ENCODE results near the gene APLNR. TPM values are rescaled to one million over a fixed set of nuclear protein-coding genes. Genes with fewer than 3 reads are reported as not detected.

Gene APLNR
- total and polyA plus RNA-seq, 2 donors (not counting 1 experiment from before 2014, with no cell fraction given): not detected

DNA sequence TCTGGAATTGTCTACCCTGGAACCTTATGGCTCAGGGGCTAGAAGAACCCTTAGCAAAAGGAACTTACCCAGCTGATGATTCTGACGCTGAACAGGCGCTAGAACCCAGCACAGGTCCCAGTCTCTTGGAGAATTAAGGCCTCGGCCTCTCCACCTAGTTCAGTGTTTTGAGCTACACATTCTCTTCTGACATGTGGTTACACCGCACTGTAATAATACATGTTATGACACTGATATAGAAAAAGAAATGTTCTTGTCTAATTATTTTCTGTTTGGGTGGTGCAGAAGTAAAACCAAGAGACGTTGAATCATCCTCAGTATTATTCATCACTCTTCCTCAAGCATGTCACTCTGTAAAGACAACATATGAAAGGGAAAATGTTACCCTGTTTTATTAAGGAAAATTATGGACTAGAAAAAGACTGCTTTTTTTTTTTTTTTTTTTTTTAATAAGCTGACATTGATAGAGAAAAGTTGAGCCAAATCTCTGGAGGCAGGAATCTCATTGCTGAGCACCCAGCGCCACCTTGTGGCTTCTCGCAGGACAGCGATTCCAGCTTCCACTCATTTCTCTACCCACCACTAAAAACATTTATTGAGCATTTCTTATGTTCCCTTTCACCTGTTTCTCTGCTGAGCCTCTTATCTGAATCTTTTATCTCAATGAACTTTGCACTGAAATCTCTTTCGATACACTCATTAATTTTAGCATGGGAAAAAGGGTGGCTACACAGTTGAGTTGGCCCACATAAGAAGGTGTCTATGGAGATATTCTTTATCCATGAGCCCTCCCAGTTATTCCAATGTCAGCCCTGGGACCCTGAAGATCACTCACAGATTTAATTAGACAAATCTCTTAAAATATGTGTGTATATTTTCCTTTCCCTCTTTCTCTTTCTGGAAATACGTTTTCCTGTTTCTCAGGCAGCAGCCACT, 12.6 kb upstream of the APLNR start:
- Histone ChIP-seq H4K20me1 (ENCODE audit: control insufficient read depth, extremely low read depth, insufficient read depth, low read length) (no peaks in the 10 kb centered on the region), H3K4me3 (replicated peaks in 1 of 4; ENCODE audit: control extremely low read depth in 1 of 4, insufficient read depth in 1 of 4, low read depth in 3 of 4, low read length in 4 of 4) (no peak overlapping the region), H3K27ac (ENCODE audit: insufficient read depth, low read length) (no peak overlapping the region)

DNA sequence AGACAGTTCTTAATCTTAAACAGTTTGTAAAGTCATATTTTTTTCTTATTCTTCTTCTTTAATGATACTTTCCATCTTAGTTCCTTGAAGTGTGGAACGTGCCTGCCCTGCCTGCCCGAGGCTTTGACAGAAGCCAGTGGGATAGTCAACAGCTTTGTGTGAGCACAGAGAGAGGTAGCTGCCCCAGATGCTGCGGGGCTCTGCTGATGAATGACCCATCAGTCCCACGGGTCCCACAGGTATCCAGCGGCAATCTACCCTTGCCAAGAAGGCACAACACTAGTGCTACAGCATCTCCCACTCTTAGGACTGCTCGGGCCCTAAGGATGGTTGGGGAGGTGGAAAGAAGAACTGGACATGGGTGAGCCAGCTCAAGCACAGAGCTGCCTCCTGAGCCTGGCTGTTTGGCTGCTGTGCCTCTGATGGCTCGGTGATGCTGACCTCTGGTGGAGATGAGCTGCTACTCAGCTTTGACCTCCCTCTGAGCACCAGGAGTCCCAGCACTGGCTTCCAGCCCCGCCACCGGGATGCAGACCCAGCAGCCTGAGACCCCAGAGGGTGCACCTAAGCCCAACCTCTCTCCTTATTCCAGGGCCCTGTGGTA, 11.8 kb upstream of the APLNR start:
- H2AFZ ChIP-seq (ENCODE audit: low read length): no peak overlapping the region
- no peaks in the 10 kb centered on the region for H3K79me2 ChIP-seq (ENCODE audit: control insufficient read depth, insufficient read depth, low read length)
- no peak overlapping the region for H3K4me3 ChIP-seq (replicated peaks in 1 of 4; ENCODE audit: control extremely low read depth in 1 of 4, insufficient read depth in 1 of 4, low read depth in 3 of 4, low read length in 4 of 4)
- no peaks in the 10 kb centered on the region for H3K4me1 ChIP-seq (ENCODE audit: control insufficient read depth, extremely low read depth, insufficient read depth, low read length)
- no peaks in the 10 kb centered on the region for H3K9me3 ChIP-seq (ENCODE audit: control insufficient read depth, insufficient read depth, low read depth, low read length)
- no peak overlapping the region for H3K9ac ChIP-seq (ENCODE audit: insufficient read depth, low read length)
- DNase-seq (ENCODE audit: low read depth in 2 of 2): peak; percentile 50 to 68
- TF ChIP-seq EZH2 (IDR thresholded peaks at IDR 0.05; ENCODE audit: low read length, missing control alignments): no peak
- TF ChIP-seq CTCF (conservative IDR thresholded peaks at IDR 0.05 in 1 of 2, IDR thresholded peaks at IDR 0.05 in 1 of 2; ENCODE audit: low read depth in 1 of 2, low read length in 2 of 2): peak; percentile 84 to 88
- H3K27ac ChIP-seq (ENCODE audit: insufficient read depth, low read length): no peak overlapping the region
- no peaks in the 10 kb centered on the region for H3K27me3 ChIP-seq (ENCODE audit: control insufficient read depth, insufficient read depth, low read length)
- H3K4me2 ChIP-seq (ENCODE audit: extremely low read depth, insufficient read depth, low read length): no peak overlapping the region
- H3K36me3 ChIP-seq (ENCODE audit: control insufficient read depth, insufficient read depth, low read length): no peaks in the 10 kb centered on the region
- no peaks in the 10 kb centered on the region for H4K20me1 ChIP-seq (ENCODE audit: control insufficient read depth, extremely low read depth, insufficient read depth, low read length)

More for the DNA sequence above, 12.6 kb upstream of the APLNR start:
- H3K27me3 ChIP-seq (ENCODE audit: control insufficient read depth, insufficient read depth, low read length): no peaks in the 10 kb centered on the region
- no peaks in the 10 kb centered on the region for H3K79me2 ChIP-seq (ENCODE audit: control insufficient read depth, insufficient read depth, low read length)
- peak; percentile 38 to 72 for DNase-seq (ENCODE audit: low read depth in 2 of 2)
- TF ChIP-seq EZH2 (IDR thresholded peaks at IDR 0.05; ENCODE audit: low read length, missing control alignments) (no peak), CTCF (conservative IDR thresholded peaks at IDR 0.05 in 1 of 2, IDR thresholded peaks at IDR 0.05 in 1 of 2; ENCODE audit: low read depth in 1 of 2, low read length in 2 of 2) (peak; percentile 86 to 88)
- H3K4me1 ChIP-seq (ENCODE audit: control insufficient read depth, extremely low read depth, insufficient read depth, low read length): no peaks in the 10 kb centered on the region
- no peak overlapping the region for H3K9ac ChIP-seq (ENCODE audit: insufficient read depth, low read length)
- no peaks in the 10 kb centered on the region for H3K9me3 ChIP-seq (ENCODE audit: control insufficient read depth, insufficient read depth, low read depth, low read length)
- H3K4me2 ChIP-seq (ENCODE audit: extremely low read depth, insufficient read depth, low read length): no peak overlapping the region
- no peaks in the 10 kb centered on the region for H3K36me3 ChIP-seq (ENCODE audit: control insufficient read depth, insufficient read depth, low read length)
- H2AFZ ChIP-seq (ENCODE audit: low read length): no peak overlapping the region

DNA sequence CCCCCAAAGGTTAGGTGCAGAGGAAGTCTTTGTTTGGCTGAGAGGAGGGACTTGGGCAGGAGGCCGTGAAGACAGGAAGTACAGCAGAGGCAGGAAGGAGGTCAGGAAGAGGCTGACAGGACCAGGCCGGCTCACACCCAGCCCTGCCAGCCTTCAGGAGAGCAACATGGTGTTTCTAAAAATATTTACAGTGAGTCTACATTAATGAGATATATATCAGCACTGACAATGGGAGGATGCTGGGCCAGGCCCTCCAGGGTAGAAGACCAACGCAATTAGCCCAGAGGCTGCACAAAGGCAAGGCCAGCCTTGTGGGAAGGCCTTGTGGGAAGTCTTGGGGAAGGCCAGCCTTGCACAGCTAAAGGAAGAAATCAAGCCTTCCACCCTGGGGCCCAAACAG, 7.9 kb upstream of the APLNR start:
- no peak for DNase-seq (ENCODE audit: low read depth in 2 of 2)
- H3K4me1 ChIP-seq (ENCODE audit: control insufficient read depth, extremely low read depth, insufficient read depth, low read length): no peaks in the 10 kb centered on the region
- TF ChIP-seq EZH2 (IDR thresholded peaks at IDR 0.05; ENCODE audit: low read length, missing control alignments) (no peak), CTCF (conservative IDR thresholded peaks at IDR 0.05 in 1 of 2, IDR thresholded peaks at IDR 0.05 in 1 of 2; ENCODE audit: low read depth in 1 of 2, low read length in 2 of 2) (no peak)
- no peaks in the 10 kb centered on the region for H4K20me1 ChIP-seq (ENCODE audit: control insufficient read depth, extremely low read depth, insufficient read depth, low read length)
- H3K27me3 ChIP-seq (ENCODE audit: control insufficient read depth, insufficient read depth, low read length): no peaks in the 10 kb centered on the region
- no peak overlapping the region for H2AFZ ChIP-seq (ENCODE audit: low read length)
- H3K4me3 ChIP-seq (replicated peaks in 1 of 4; ENCODE audit: control extremely low read depth in 1 of 4, insufficient read depth in 1 of 4, low read depth in 3 of 4, low read length in 4 of 4): no peak overlapping the region
- H3K4me2 ChIP-seq (ENCODE audit: extremely low read depth, insufficient read depth, low read length): no peak overlapping the region
- no peaks in the 10 kb centered on the region for H3K79me2 ChIP-seq (ENCODE audit: control insufficient read depth, insufficient read depth, low read length)
- no peak overlapping the region for H3K9ac ChIP-seq (ENCODE audit: insufficient read depth, low read length)
- H3K36me3 ChIP-seq (ENCODE audit: control insufficient read depth, insufficient read depth, low read length): no peaks in the 10 kb centered on the region
- no peak overlapping the region for H3K27ac ChIP-seq (ENCODE audit: insufficient read depth, low read length)
- no peaks in the 10 kb centered on the region for H3K9me3 ChIP-seq (ENCODE audit: control insufficient read depth, insufficient read depth, low read depth, low read length)

All from fibroblast of lung (primary cell).